KOPT-K1 (cell line): ENCODE measurements around the gene ZNF256.

Experiments
- H3K27ac ChIP-seq: fragments of 200-600 bp; sonication (generic); 2 replicates; pipeline ENCODE4 v1.5.1; 2016; ENCODE audit warnings: antibody characterized with exemption, mild to moderate bottlenecking, low read depth, low read length; ENCODE audit not compliant: poor library complexity, severe bottlenecking
- H3K36me3 ChIP-seq: fragments of 200-600 bp; sonication (generic); 2 replicates; pipeline ENCODE4 v1.5.1; 2017; ENCODE audit warnings: antibody characterized with exemption, mild to moderate bottlenecking, low read length, moderate library complexity; ENCODE audit not compliant: insufficient read depth
- H3K9me3 ChIP-seq: fragments of 200-600 bp; sonication (generic); 2 replicates; pipeline ENCODE4 v1.5.1; 2017; ENCODE audit warnings: antibody characterized with exemption, low read length, mild to moderate bottlenecking; ENCODE audit not compliant: insufficient read depth, poor library complexity, severe bottlenecking

The ZNF256 gene

GRCh38 chr19:57947419-57948134 is at the start of gene ZNF256:
Gene ZNF256 (minus strand): TSS chr19:57947706. CDS start chr19:57947474, 232 bp downstream.
- Histone ChIP-seq H3K27ac (peak within 1 kb of the TSS; percentile 73), H3K9me3 (peaks cover 65% of the 10 kb centered on the region), H3K36me3 (peaks cover 27% of the 10 kb centered on the region)

- Histone ChIP-seq H3K36me3 (peaks cover 87% of the 10 kb centered on the region), H3K27ac (no peak overlapping the region), H3K9me3 (peaks cover 98% of the 10 kb centered on the region)
Measured at GRCh38 chr19:57992841-57993240, 45.3 kb upstream of the ZNF256 start.

- Histone ChIP-seq H3K36me3 (peaks cover 87% of the 10 kb centered on the region), H3K9me3 (peaks cover 100% of the 10 kb centered on the region), H3K27ac (no peak overlapping the region)
Measured at GRCh38 chr19:57978586-57979289, 31.2 kb upstream of the ZNF256 start.

GRCh38 chr19:57974434-57974833 is 26.9 kb upstream of the ZNF256 start, which contains the start of gene C19orf18:
Gene C19orf18 (minus strand): TSS chr19:57974534. CDS start chr19:57974432, 102 bp downstream.
- H3K36me3 ChIP-seq: peaks cover 45% of the 10 kb centered on the region
- H3K9me3 ChIP-seq: peaks cover 92% of the 10 kb centered on the region
- H3K27ac ChIP-seq: no peak within 1 kb of the TSS

- Histone ChIP-seq H3K36me3 (no peaks in the 10 kb centered on the region), H3K9me3 (peaks cover 59% of the 10 kb centered on the region), H3K27ac (no peak overlapping the region)
Measured at GRCh38 chr19:57964761-57965160, 17.3 kb upstream of the ZNF256 start.

GRCh38 chr19:57961785-57962184 is 14.3 kb upstream of the ZNF256 start:
- H3K36me3 ChIP-seq: no peaks in the 10 kb centered on the region
- H3K9me3 ChIP-seq: peaks cover 45% of the 10 kb centered on the region

GRCh38 chr19:57954996-57955395 is 7.5 kb upstream of the ZNF256 start:
- H3K36me3 ChIP-seq: no peaks in the 10 kb centered on the region
- peaks cover 39% of the 10 kb centered on the region for H3K9me3 ChIP-seq
- H3K27ac ChIP-seq: no peak overlapping the region

More at GRCh38 chr19:57961785-57962184, 14.3 kb upstream of the ZNF256 start:
- no peak overlapping the region for H3K27ac ChIP-seq

- Histone ChIP-seq H3K27ac (no peak overlapping the region), H3K36me3 (peaks cover 8% of the 10 kb centered on the region; the same call in 1 of the 2 replicates), H3K9me3 (peaks cover 56% of the 10 kb centered on the region)
Measured at GRCh38 chr19:57949702-57950101, 2.2 kb upstream of the ZNF256 start.

- H3K36me3 ChIP-seq: peaks cover 10% of the 10 kb centered on the region; the same call in 1 of the 2 replicates
- peaks cover 58% of the 10 kb centered on the region for H3K9me3 ChIP-seq
- H3K27ac ChIP-seq: no peak overlapping the region
Measured at GRCh38 chr19:57949296-57949695, 1.8 kb upstream of the ZNF256 start.

GRCh38 chr19:57947088-57947418 is 453 bp downstream of the ZNF256 start:
- Histone ChIP-seq H3K36me3 (peaks cover 33% of the 10 kb centered on the region), H3K27ac (peak overlapping the region; percentile 73), H3K9me3 (peaks cover 70% of the 10 kb centered on the region)

GRCh38 chr19:57946316-57946715 is 1.2 kb downstream of the ZNF256 start:
- peaks cover 40% of the 10 kb centered on the region for H3K36me3 ChIP-seq
- peak overlapping the region; percentile 73 for H3K27ac ChIP-seq
- H3K9me3 ChIP-seq: peaks cover 77% of the 10 kb centered on the region

- H3K36me3 ChIP-seq: peaks cover 68% of the 10 kb centered on the region
- H3K9me3 ChIP-seq: peaks cover 60% of the 10 kb centered on the region
- no peak overlapping the region for H3K27ac ChIP-seq
Measured at GRCh38 chr19:57941593-57941992, 5.9 kb downstream of the ZNF256 start.

- peaks cover 63% of the 10 kb centered on the region for H3K9me3 ChIP-seq
- H3K36me3 ChIP-seq: peaks cover 47% of the 10 kb centered on the region
- no peak overlapping the region for H3K27ac ChIP-seq
Measured at GRCh38 chr19:57935731-57936130, 11.8 kb downstream of the ZNF256 start.

GRCh38 chr19:57934820-57935665 is 12.5 kb downstream of the ZNF256 start, which contains the start of gene ZNF418:
Gene ZNF418 (minus strand): TSS chr19:57935402. CDS start chr19:57933822, 1,580 bp downstream.
- Histone ChIP-seq H3K9me3 (peaks cover 70% of the 10 kb centered on the region), H3K27ac (peak within 1 kb of the TSS; percentile 71), H3K36me3 (peaks cover 53% of the 10 kb centered on the region; the same call in 1 of the 2 replicates)

GRCh38 chr19:57927587-57927986 is 19.9 kb downstream of the ZNF256 start:
- Histone ChIP-seq H3K27ac (no peak overlapping the region), H3K36me3 (peaks cover 81% of the 10 kb centered on the region), H3K9me3 (peaks cover 90% of the 10 kb centered on the region)
